Measurements from ENCODE around the gene QSOX2. TPM values are rescaled to one million over a fixed set of nuclear protein-coding genes. Genes with fewer than 3 reads are reported as not detected.

The QSOX2 gene
- total RNA-seq, 4 donors from 2014 or later: 5.6 to 18.5 (median 6.6) TPM

DNA sequence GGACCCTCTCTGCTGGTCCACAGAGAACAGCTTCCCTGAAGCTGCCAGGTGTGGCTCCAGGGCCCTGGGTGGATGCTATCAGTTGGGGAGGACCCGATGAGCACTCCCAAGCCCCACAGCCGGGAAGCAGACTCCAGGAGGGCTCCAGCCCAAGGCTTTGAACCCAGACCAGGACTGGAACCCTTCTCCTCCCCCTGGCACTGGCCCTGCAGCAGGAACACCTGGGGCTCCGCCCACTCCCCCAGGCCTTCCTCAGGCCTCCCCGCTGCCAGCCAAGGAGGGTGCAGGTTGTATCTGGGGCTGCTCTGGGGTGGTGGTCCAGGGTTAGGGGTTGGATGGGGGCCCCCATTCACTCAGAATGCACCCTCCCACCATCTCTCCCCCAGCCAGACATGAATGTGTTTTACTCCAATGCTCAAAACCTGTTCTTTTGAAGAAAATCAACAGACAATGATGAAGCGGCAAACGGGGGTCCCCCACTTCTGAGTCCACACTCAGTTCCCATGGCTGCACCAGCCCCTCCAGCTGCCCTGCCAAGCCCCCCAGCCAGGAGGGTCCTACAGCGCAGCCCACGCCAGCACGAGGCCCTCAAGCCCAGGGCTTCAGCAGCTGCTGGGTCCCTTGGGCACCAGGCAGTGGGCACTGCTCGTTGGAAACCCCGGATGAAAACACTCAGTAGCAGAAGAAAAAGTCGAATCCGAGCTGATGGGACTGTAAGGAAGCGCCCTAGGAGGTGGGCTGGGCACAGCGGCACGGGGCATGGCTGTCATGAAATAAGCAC, 35.1 kb upstream of the QSOX2 start:
- TF ChIP-seq, protein P1, sequence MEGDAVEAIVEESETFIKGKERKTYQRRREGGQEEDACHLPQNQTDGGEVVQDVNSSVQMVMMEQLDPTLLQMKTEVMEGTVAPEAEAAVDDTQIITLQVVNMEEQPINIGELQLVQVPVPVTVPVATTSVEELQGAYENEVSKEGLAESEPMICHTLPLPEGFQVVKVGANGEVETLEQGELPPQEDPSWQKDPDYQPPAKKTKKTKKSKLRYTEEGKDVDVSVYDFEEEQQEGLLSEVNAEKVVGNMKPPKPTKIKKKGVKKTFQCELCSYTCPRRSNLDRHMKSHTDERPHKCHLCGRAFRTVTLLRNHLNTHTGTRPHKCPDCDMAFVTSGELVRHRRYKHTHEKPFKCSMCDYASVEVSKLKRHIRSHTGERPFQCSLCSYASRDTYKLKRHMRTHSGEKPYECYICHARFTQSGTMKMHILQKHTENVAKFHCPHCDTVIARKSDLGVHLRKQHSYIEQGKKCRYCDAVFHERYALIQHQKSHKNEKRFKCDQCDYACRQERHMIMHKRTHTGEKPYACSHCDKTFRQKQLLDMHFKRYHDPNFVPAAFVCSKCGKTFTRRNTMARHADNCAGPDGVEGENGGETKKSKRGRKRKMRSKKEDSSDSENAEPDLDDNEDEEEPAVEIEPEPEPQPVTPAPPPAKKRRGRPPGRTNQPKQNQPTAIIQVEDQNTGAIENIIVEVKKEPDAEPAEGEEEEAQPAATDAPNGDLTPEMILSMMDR (IDR thresholded peaks at IDR 0.05): no peak
- DNase-seq (ENCODE audit: low spot score) (no peak), ATAC-seq (ENCODE audit: low FRiP score) (no peak)

DNA sequence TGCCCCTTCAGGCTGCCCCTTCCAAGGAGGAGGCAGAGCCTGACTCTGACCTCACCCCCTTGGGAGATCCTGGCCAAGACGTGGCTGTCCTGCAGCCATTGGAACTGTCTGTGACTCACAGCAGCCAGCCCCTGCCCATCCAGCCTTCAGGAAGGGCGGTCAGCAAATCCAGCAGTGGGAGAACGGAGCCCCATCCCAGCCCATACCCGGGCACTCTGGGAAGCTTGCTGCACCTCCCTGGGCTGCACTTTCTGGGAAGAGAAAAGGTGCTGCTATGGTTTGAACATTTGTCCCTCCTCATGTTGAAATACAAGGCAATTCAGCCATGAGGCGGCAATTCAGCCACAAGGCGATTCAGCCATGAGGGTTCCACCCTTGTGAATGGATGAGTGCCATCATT, 33.9 kb upstream of the QSOX2 start:
- DNase-seq (ENCODE audit: low spot score): no peak
- TF ChIP-seq, protein P1 (IDR thresholded peaks at IDR 0.05): no peak
- ATAC-seq (ENCODE audit: low FRiP score): no peak

DNA sequence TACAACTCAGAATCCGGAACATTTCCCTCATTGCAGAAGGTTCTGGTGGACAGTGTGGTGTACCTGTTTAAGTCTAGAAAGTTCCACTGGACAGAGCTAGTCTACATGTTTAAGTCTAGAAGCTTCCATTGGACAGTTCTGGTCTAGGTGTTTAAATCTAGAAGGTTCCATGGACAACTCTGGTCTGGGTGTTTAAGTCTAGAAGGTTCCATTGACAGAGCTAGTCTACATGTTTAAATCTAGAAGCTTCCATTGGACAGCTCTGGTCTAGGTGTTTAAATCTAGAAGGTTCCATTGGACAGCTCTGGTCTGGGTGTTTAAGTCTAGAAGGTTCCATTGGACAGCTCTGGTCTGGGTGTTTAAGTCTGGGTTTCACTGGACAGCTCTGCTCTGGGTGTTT, 33.3 kb upstream of the QSOX2 start:
- no peak for ATAC-seq (ENCODE audit: low FRiP score)
- no peak for DNase-seq (ENCODE audit: low spot score)

DNA sequence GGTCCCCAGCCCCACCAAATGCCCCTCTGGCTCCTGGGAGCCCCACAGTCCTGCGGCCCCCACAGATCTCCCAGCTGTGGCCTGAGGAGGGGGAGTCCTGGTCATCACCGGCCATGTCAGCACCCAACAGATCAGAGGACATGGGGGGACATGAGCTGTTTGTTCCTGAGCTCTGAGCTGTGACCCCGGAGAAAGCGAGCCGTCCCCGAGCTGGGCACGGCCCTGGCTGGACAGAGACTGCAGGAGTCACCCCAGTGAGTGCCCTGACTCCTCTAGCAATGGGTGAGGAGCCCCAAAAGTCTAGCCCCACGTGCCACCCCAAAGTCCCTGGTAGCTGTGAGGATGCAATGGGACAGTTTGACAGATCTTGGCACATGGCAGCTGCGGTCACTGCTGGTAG, 32.6 kb upstream of the QSOX2 start:
- DNase-seq (ENCODE audit: low spot score): no peak
- ATAC-seq (ENCODE audit: low FRiP score): no peak
- TF ChIP-seq, protein P1 (IDR thresholded peaks at IDR 0.05): no peak

More for the DNA sequence above, 33.3 kb upstream of the QSOX2 start:
- TF ChIP-seq, protein P1 (IDR thresholded peaks at IDR 0.05): no peak

DNA sequence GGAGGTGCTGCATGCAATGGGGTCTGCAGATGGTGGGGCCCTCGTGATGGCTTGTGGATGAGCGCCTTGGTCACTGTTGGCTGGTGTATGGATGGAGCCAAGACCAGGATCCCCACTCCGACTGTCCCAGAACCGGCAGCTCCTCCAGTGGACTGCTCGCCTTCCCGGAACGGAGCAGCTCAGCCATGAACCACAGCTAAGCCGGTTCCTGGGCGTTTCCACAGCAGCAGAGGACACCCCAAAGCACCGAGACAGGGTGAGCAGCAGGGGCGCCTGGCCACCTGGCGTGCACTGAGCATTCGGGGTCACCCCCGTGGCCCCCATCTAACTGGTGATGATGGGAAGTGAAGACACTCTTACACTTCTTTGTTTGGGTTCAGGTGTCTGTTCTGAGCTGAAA, 32.1 kb upstream of the QSOX2 start:
- ATAC-seq (ENCODE audit: low FRiP score): no peak
- no peak for DNase-seq (ENCODE audit: low spot score)
- TF ChIP-seq, protein P1 (IDR thresholded peaks at IDR 0.05): no peak

DNA sequence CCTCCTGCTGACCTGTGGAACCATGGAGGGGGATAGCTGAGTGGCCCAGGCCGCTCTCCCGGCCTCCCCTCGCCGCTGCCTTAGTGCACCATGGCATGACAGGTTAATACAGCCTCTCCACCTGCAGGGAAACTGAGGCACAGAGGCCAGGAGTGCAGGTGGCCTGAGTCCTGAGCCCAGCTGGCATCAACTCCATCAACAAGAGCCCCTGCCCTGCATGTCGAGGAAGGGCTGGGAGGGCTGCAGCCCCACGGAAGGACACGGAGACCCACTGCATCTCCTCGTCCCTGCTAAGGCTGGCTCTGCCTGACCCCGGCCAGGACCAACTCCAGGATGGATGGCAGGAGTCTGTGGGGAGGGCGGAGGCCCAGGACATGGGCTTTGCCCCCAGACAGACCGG, 31.1 kb upstream of the QSOX2 start:
- TF ChIP-seq, protein P1 (IDR thresholded peaks at IDR 0.05): no peak
- ATAC-seq (ENCODE audit: low FRiP score) (no peak), DNase-seq (ENCODE audit: low spot score) (no peak)
